K562 (cell line): ENCODE measurements around the gene CAPZB. TPM values are rescaled to one million over a fixed set of nuclear protein-coding genes. Genes with fewer than 3 reads are reported as not detected.

ENCODE experiments used
- ATAC-seq: fragments of 200-7000 bp; cut with Tn5 transposase; 3 replicates; pipeline ENCODE4 v1.9.1; 2020; ENCODE audit warnings: moderate library complexity
- BruUV-seq: library from RNA; stranded (reverse); fragments of 400-500 nt; replicated peaks from 2 replicates; lab custom pipeline; 2021; lab: Mats Ljungman, UMichigan
- CTCF ChIA-PET: fragments of 300-600 bp; formaldehyde crosslinking; extraction: SDS; loops from one replicate; lab custom pipeline; 2021; ENCODE audit warnings: low intra/inter-chr PET ratio; lab: Yijun Ruan, JAX
- POLR2A ChIA-PET: fragments of 300-600, 350-650 bp; sonication (Branson Sonifier 250); formaldehyde crosslinking; extraction: SDS; loops from one replicate; lab custom pipeline; 2021; ENCODE audit warnings: antibody characterized with exemption, inconsistent platforms; lab: Yijun Ruan, JAX
- DNase-seq, 4 experiments: peaks; one replicate each; pipeline versions ENCODE4 v3.0.0 to v3.0.0-alpha.2; 2011 to 2018; ENCODE audit warnings: low spot score in 3 of 4, mixed read lengths in 3 of 4; ENCODE audit errors: extremely low read depth in 1 of 4
- FAIRE-seq: peaks from 2 replicates; lab custom pipeline; 2011; peaks lifted over from hg19 to GRCh38; lab: Jason Lieb, UNC
- H2AFZ ChIP-seq: 2 replicates; pipeline ENCODE4 v1.6.0; 2011; ENCODE audit warnings: low read depth, low read length, control low read depth, inconsistent platforms
- H3K27ac ChIP-seq: fragments of 200-600 bp; 3 replicates; pipeline ENCODE4 v1.8.0; 2011; ENCODE audit warnings: low read depth, mild to moderate bottlenecking, control low read depth, inconsistent platforms, low read length, moderate library complexity, mixed read lengths; ENCODE audit errors: extremely low read depth
- H3K27me3 ChIP-seq, 2 experiments: fragments of 300-600 bp in 1 of 2; 2 replicates in 1 of 2; 3 replicates in 1 of 2; pipeline versions ENCODE4 v1.6.0 to v1.8.0; 2011; ENCODE audit warnings: inconsistent platforms in 2 of 2, low read length in 2 of 2, mild to moderate bottlenecking in 1 of 2, mixed read lengths in 1 of 2, moderate library complexity in 1 of 2; ENCODE audit not compliant: control insufficient read depth in 2 of 2, insufficient read depth in 2 of 2
- H3K36me3 ChIP-seq: fragments of 300-600 bp; 3 replicates; pipeline ENCODE4 v1.8.0; 2011; ENCODE audit warnings: mild to moderate bottlenecking, low read length, inconsistent platforms; ENCODE audit not compliant: control insufficient read depth, insufficient read depth
- H3K4me1 ChIP-seq, 2 experiments: fragments of 200-600 bp in 1 of 2; replicated peaks in 1 of 2; 2 replicates in 1 of 2; 3 replicates in 1 of 2; pipeline versions ENCODE4 v1.5.1 to v1.8.0; 2011; ENCODE audit warnings: inconsistent platforms in 2 of 2, low read length in 2 of 2, mild to moderate bottlenecking in 1 of 2, mixed read lengths in 1 of 2, moderate library complexity in 1 of 2; ENCODE audit not compliant: control insufficient read depth in 2 of 2, insufficient read depth in 2 of 2
- H3K4me2 ChIP-seq: 2 replicates; pipeline ENCODE4 v1.6.1; 2011; ENCODE audit warnings: low read length, control low read depth, inconsistent platforms, mixed read lengths; ENCODE audit not compliant: insufficient read depth
- H3K4me3 ChIP-seq: fragments of 200-600 bp; sonication (generic), shearing (Covaris generic); 2 replicates; pipeline ENCODE4 v1.5.1; 2016; ENCODE audit warnings: control low read depth, inconsistent platforms
- H3K79me2 ChIP-seq: fragments of 200-600 bp; 3 replicates; pipeline ENCODE4 v1.8.0; 2011; ENCODE audit warnings: low read length, inconsistent platforms; ENCODE audit not compliant: control insufficient read depth, insufficient read depth
- H3K9ac ChIP-seq, 2 experiments: 2 replicates each; pipeline versions ENCODE4 v1.6.0 to v1.6.1; 2011; ENCODE audit warnings: low read depth in 2 of 2, low read length in 2 of 2, control low read depth in 1 of 2, inconsistent platforms in 1 of 2, mild to moderate bottlenecking in 1 of 2, mixed read lengths in 1 of 2; ENCODE audit not compliant: insufficient read depth in 1 of 2
- H3K9me1 ChIP-seq: one replicate; pipeline ENCODE4 v1.6.0; 2011; ENCODE audit warnings: inconsistent platforms, mild to moderate bottlenecking, low read length, moderate library complexity; ENCODE audit not compliant: control insufficient read depth, insufficient read depth
- H3K9me3 ChIP-seq: replicated peaks from 2 replicates; pipeline ENCODE4 v1.5.1; 2011; ENCODE audit warnings: low read depth, low read length, inconsistent platforms; ENCODE audit not compliant: control insufficient read depth, insufficient read depth
- H4K20me1 ChIP-seq: replicated peaks from 2 replicates; pipeline ENCODE4 v1.6.1; 2011; ENCODE audit warnings: low read length, inconsistent platforms, mixed read lengths; ENCODE audit not compliant: control insufficient read depth, insufficient read depth
- CEBPZ ChIP-seq: fragments of 150-350 bp; IDR thresholded peaks from 2 replicates; pipeline ENCODE4 v1.6.1; 2014; ENCODE audit warnings: low read depth, mild to moderate bottlenecking, low read length, borderline replicate concordance
- MYNN ChIP-seq, 2 experiments: sonication (generic); formaldehyde crosslinking in 1 of 2; IDR thresholded peaks; 2 replicates each; pipeline versions ENCODE4 v1.5.0 to v1.6.1; 2016 to 2020; ENCODE audit warnings: antibody characterized with exemption in 1 of 2, missing genetic modification reagents in 1 of 2
- ZNF324 ChIP-seq: fragments of 250-450 bp; sonication (Bioruptor Pico); IDR thresholded peaks from 2 replicates; pipeline ENCODE4 v1.4.0; 2020; ENCODE audit warnings: mild to moderate bottlenecking
- WGBS: fragments of 100-300 bp; shearing (Covaris generic); methylation state at CpG from one replicate; pipeline ENCODE4 v1.1.6; 2016; ENCODE audit warnings: low coverage, mixed read lengths; ENCODE audit not compliant: insufficient coverage; ENCODE audit errors: missing lambda C conversion rate; 5-methylcytosine and 5-hydroxymethylcytosine counted together
- in situ Hi-C: fragments of 300-500 bp; cut with MboI; formaldehyde crosslinking; loops from 4 replicates; pipeline ENCODE4 v1.15.0; 2018; ENCODE audit warnings: inconsistent platforms, mixed read lengths
- intact Hi-C: fragments of 100-400 bp; cut with micrococcal nuclease; formaldehyde crosslinking; loops from 2 replicates; pipeline ENCODE4 v1.14.2; 2022
- polyA plus RNA-seq, 8 experiments: library from polyadenylated mRNA; depleted of rRNA in 4 of 8; stranded (reverse) in 5 of 8; unstranded in 3 of 8; fragments of >200 nt; fragmentation: Nextera tagmentation in 2 of 8; fragmentation: Illumina TruSeq in 1 of 8; extraction: Ambion mirVana in 2 of 8; extraction: Trizol in 1 of 8; gene quantifications; 2 replicates each; pipeline versions ENCODE4 v1.2.1 to v1.2.3, GENCODE V29; 2011 to 2014; ENCODE audit warnings: inconsistent platforms in 1 of 8, missing spikeins in 1 of 8
- total RNA-seq, 7 experiments: library from RNA; depleted of rRNA in 6 of 7; stranded (reverse); fragments of >200 nt in 6 of 7; fragmentation: Illumina TruSeq in 2 of 7; extraction: Trizol in 2 of 7; gene quantifications; 2 replicates each; pipeline versions ENCODE4 v1.2.1 to v1.2.3, GENCODE V29; 2011 to 2021; ENCODE audit warnings: low replicate concordance in 1 of 7

CAPZB gene
- total and polyA plus RNA-seq, 9 of the 15 experiments (the other 6 are each of a cell fraction or from before 2014, with no cell fraction given), result 57.6 to 297 (median 125) TPM

GRCh38 chr1:19450811-19451515 lies 34.4 kb downstream of the CAPZB start:
- Histone ChIP-seq H3K27ac (no peak overlapping the region), H3K4me2 (no peak overlapping the region), H3K4me1 (peaks cover 5 to 6% of the 10 kb centered on the region in 2 experiments; a peak in 4 of 5 replicates), H3K36me3 (peaks cover 14% of the 10 kb centered on the region; the same call in 2 of the 3 replicates), H3K9me1 (peaks cover 16% of the 10 kb centered on the region), H3K27me3 (no peaks in the 10 kb centered on the region), H2AFZ (no peak overlapping the region), H3K79me2 (peaks cover 71% of the 10 kb centered on the region), H4K20me1 (peaks cover 47% of the 10 kb centered on the region), H3K9ac (no peak overlapping the region), H3K4me3 (no peak overlapping the region), H3K9me3 (no peaks in the 10 kb centered on the region)
- ATAC-seq, result no peak
- DNase-seq, result no peak
- POLR2A ChIA-PET, result interaction anchor here (0.6 to 1.4 kb wide), 5 partner anchors 10 to 1202 kb away, joined by 3 to 5 read pairs (median 3); no protein-coding TSS in a partner anchor
- in situ Hi-C loops, result no loop called here
- CTCF ChIA-PET, result no interaction called here
- no TSS peak for BruUV-seq
- 71% methylated on average over 6 of the region's 6 CpGs for WGBS
- FAIRE-seq, result no peak
- no peak for TF ChIP-seq ZNF324
- TF ChIP-seq MYNN (IDR thresholded peaks at IDR 0.05), result no peak
- TF ChIP-seq MYNN (CRISPR knock-in tag; IDR thresholded peaks at IDR 0.05), result no peak
- TF ChIP-seq CEBPZ, result no peak
- intact Hi-C loops, result no loop called here
